HEK293T (cell line): ENCODE data around the gene LARGE1.

Source experiments
- CTCF ChIA-PET: fragments of 350-600 bp; formaldehyde crosslinking; extraction: SDS; loops from one replicate; lab custom pipeline; 2021; ENCODE audit warnings: antibody characterized with exemption, inconsistent platforms; lab: Yijun Ruan, JAX
- POLR2A ChIA-PET: fragments of 350-600 bp; formaldehyde crosslinking; extraction: SDS; loops from one replicate; lab custom pipeline; 2020; ENCODE audit warnings: antibody characterized with exemption, inconsistent platforms; lab: Yijun Ruan, JAX
- DNase-seq: peaks from one replicate; pipeline ENCODE4 v3.0.0; 2012; ENCODE audit warnings: mixed read lengths; ENCODE audit errors: extremely low spot score
- ARNT ChIP-seq: fragments of 450-650 bp; IDR thresholded peaks from 2 replicates; pipeline ENCODE4 v1.6.1; 2017; ENCODE audit warnings: mild to moderate bottlenecking
- BHLHE40 ChIP-seq: fragments of 450-650 bp; IDR thresholded peaks from 2 replicates; pipeline ENCODE4 v1.6.1; 2016; ENCODE audit warnings: mild to moderate bottlenecking, moderate library complexity, borderline replicate concordance
- CTBP1 ChIP-seq: fragments of 450-650 bp; IDR thresholded peaks from 2 replicates; pipeline ENCODE4 v1.6.1; 2016; ENCODE audit warnings: borderline replicate concordance
- ELF4 ChIP-seq: fragments of 450-650 bp; IDR thresholded peaks from 2 replicates; pipeline ENCODE4 v1.6.1; 2017; ENCODE audit warnings: antibody characterized with exemption
- FOXA1 ChIP-seq: fragments of 450-650 bp; IDR thresholded peaks from 2 replicates; pipeline ENCODE4 v1.6.1; 2016; ENCODE audit warnings: mild to moderate bottlenecking
- FOXK2 ChIP-seq: fragments of 450-650 bp; IDR thresholded peaks from 2 replicates; pipeline ENCODE4 v1.6.1; 2016; ENCODE audit warnings: mild to moderate bottlenecking
- FOXM1 ChIP-seq: fragments of 450-650 bp; IDR thresholded peaks from 2 replicates; pipeline ENCODE4 v1.6.1; 2017; ENCODE audit warnings: mild to moderate bottlenecking, borderline replicate concordance
- HDGF ChIP-seq: fragments of 450-650 bp; IDR thresholded peaks from 2 replicates; pipeline ENCODE4 v1.6.1; 2017; ENCODE audit warnings: antibody characterized with exemption, borderline replicate concordance
- L3MBTL2 ChIP-seq: fragments of 450-650 bp; conservative IDR thresholded peaks from 2 replicates; pipeline ENCODE4 v1.6.1; 2016; ENCODE audit warnings: mild to moderate bottlenecking
- LEF1 ChIP-seq: fragments of 450-650 bp; IDR thresholded peaks from 2 replicates; pipeline ENCODE4 v1.6.1; 2017; ENCODE audit warnings: mild to moderate bottlenecking, borderline replicate concordance
- NFRKB ChIP-seq: fragments of 450-650 bp; IDR thresholded peaks from 2 replicates; pipeline ENCODE4 v1.6.1; 2016; ENCODE audit warnings: mild to moderate bottlenecking, moderate library complexity
- PKNOX1 ChIP-seq: fragments of 450-650 bp; IDR thresholded peaks from 2 replicates; pipeline ENCODE4 v1.6.1; 2016
- SP1 ChIP-seq: fragments of 450-650 bp; IDR thresholded peaks from 2 replicates; pipeline ENCODE4 v1.6.1; 2017
- SUZ12 ChIP-seq: fragments of 450-650 bp; IDR thresholded peaks from 2 replicates; pipeline ENCODE4 v1.6.1; 2016; ENCODE audit warnings: mild to moderate bottlenecking
- TARDBP ChIP-seq: fragments of 450-650 bp; IDR thresholded peaks from 2 replicates; pipeline ENCODE4 v1.6.1; 2016
- ZNF384 ChIP-seq: fragments of 450-650 bp; IDR thresholded peaks from 2 replicates; pipeline ENCODE4 v1.6.1; 2016

Gene LARGE1

GRCh38 chr22:33798401-33798800 lies 121.9 kb downstream of the LARGE1 start:
- CTCF ChIA-PET: no interaction called here
- TF ChIP-seq ZNF384: no peak
- TF ChIP-seq FOXM1: no peak
- TF ChIP-seq LEF1: no peak
- TF ChIP-seq BHLHE40: no peak
- TF ChIP-seq FOXK2: no peak
- no peak for TF ChIP-seq L3MBTL2
- TF ChIP-seq SUZ12: no peak
- TF ChIP-seq ARNT: no peak
- POLR2A ChIA-PET: no interaction called here
- DNase-seq: no peak

- ChIA-PET CTCF (interaction anchor here (1.1 kb wide), 1 partner anchor 11 kb away, joined by 6 read pairs; no protein-coding TSS in a partner anchor), POLR2A (no interaction called here)
- no peak for TF ChIP-seq SUZ12
- no peak for TF ChIP-seq ZNF384
- no peak for TF ChIP-seq TARDBP
- no peak for TF ChIP-seq NFRKB
- no peak for TF ChIP-seq FOXM1
- no peak for TF ChIP-seq FOXK2
- TF ChIP-seq ELF4: no peak
- TF ChIP-seq SP1: no peak
- TF ChIP-seq LEF1: no peak
- no peak for TF ChIP-seq ARNT
- TF ChIP-seq L3MBTL2: no peak
- TF ChIP-seq CTBP1: no peak
- no peak for TF ChIP-seq FOXA1
- DNase-seq: no peak
Measured at GRCh38 chr22:33796494-33796893, 123.8 kb downstream of the LARGE1 start.

GRCh38 chr22:33793475-33793874 lies 126.8 kb downstream of the LARGE1 start:
- no peak for DNase-seq
- CTCF ChIA-PET: no interaction called here
- POLR2A ChIA-PET: interaction anchor here (0.9 kb wide), 1 partner anchor 128 kb away, joined by 3 read pairs; no protein-coding TSS in a partner anchor
- TF ChIP-seq L3MBTL2 (no peak), TARDBP (no peak), ELF4 (no peak), ARNT (no peak), SUZ12 (no peak), ZNF384 (no peak), HDGF (no peak), PKNOX1 (no peak), SP1 (no peak), FOXK2 (no peak), BHLHE40 (no peak), LEF1 (no peak), CTBP1 (no peak), NFRKB (no peak)

- no peak for DNase-seq
- no peak for TF ChIP-seq FOXM1
- no peak for TF ChIP-seq ELF4
- TF ChIP-seq SP1: no peak
- POLR2A ChIA-PET: no interaction called here
- CTCF ChIA-PET: no interaction called here
Measured at GRCh38 chr22:33792832-33793231, 127.4 kb downstream of the LARGE1 start.

GRCh38 chr22:33789690-33790253 lies 130.5 kb downstream of the LARGE1 start:
- TF ChIP-seq FOXM1 (no peak), SUZ12 (no peak), ELF4 (no peak), NFRKB (no peak), SP1 (no peak), LEF1 (no peak), L3MBTL2 (no peak), HDGF (no peak), BHLHE40 (no peak), PKNOX1 (no peak), TARDBP (no peak), FOXA1 (no peak), ARNT (no peak), FOXK2 (no peak), CTBP1 (no peak), ZNF384 (no peak)
- ChIA-PET POLR2A (no interaction called here), CTCF (no interaction called here)
- DNase-seq: no peak

- POLR2A ChIA-PET: no interaction called here
- CTCF ChIA-PET: no interaction called here
- DNase-seq: no peak
- TF ChIP-seq SUZ12: no peak
- TF ChIP-seq ZNF384: no peak
- TF ChIP-seq SP1: no peak
- no peak for TF ChIP-seq TARDBP
- no peak for TF ChIP-seq ELF4
Measured at GRCh38 chr22:33788927-33789326, 131.3 kb downstream of the LARGE1 start.

DNA sequence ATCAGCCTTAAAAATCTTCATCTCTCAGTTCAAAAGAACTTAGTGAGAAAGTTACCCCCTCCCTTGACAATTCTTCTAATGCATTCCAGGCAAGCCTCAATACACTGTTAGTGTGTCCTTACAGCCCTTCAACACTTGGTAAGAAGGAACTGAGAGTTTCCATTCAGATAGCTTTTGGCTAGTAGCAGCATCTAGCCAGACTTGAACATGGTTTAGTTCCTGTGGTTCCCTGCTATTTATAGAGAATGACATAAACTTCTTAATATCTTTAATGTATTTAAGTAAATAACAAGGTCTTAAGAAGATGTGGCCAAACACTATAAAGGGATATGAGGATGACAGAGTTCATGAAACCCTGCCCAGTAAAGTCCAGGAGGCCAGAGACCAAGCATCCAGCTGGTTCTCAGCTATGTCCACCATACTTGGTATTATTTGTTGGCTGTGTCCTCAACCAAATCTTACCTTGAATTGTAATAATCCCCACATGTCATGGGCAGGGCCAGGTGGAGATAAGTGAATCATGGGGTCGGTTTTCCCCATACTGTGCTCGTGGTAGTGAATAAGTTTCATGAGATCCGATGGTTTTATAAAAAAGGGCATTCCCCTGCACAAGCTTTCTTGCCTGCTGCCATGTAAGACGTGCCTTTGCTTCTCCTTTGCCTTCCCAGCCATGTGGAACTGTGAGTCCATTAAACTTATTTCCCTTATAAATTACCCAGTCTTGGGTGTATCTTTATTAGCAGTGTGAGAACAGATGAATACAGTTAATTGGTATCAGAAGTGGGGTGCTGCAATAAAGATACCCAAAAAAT lies 132.4 kb downstream of the LARGE1 start:
- POLR2A ChIA-PET: no interaction called here
- CTCF ChIA-PET: no interaction called here
- TF ChIP-seq HDGF (no peak), TARDBP (no peak), FOXK2 (no peak), L3MBTL2 (no peak), FOXM1 (no peak), PKNOX1 (no peak), LEF1 (no peak), ELF4 (no peak), CTBP1 (no peak), SP1 (no peak), SUZ12 (no peak), ZNF384 (no peak), BHLHE40 (no peak), ARNT (no peak), NFRKB (no peak)
- DNase-seq: no peak
